Activated CD4-positive, alpha-beta memory T cell treated with anti-CD3 and anti-CD28 coated beads for 36 hours (primary cell): ENCODE measurements around the gene MARCHF7. TPM values are rescaled to one million over a fixed set of nuclear protein-coding genes. Genes with fewer than 3 reads are reported as not detected.
A peak's percentile ranks its signal among the peaks of the same experiment; 100 is the strongest.
"Not testable (repeated sequence)": the region's sequence is repeated elsewhere in the genome, so short reads cannot be mapped to it uniquely, and the experiment has no call there.

Experiments
- CTCF ChIA-PET: fragments of 350-600 bp; sonication (Branson Sonifier 250); formaldehyde crosslinking; loops from one replicate; lab custom pipeline; 2021; ENCODE audit warnings: antibody characterized with exemption, inconsistent platforms; lab: Charles Lee
- POLR2A ChIA-PET: fragments of 350-600 bp; sonication (Branson Sonifier 250); formaldehyde crosslinking; loops from one replicate; lab custom pipeline; 2021; ENCODE audit warnings: antibody characterized with exemption; lab: Charles Lee
- DNase-seq: peaks from one replicate; pipeline ENCODE4 v3.0.0-alpha.2; 2020
- H3K27ac Mint-ChIP-seq: one replicate; pipeline ENCODE4 v1.8.0; 2021; ENCODE audit warnings: mixed read lengths
- H3K27me3 Mint-ChIP-seq: one replicate; pipeline ENCODE4 v1.8.0; 2021; ENCODE audit warnings: mixed read lengths
- H3K36me3 Mint-ChIP-seq: one replicate; pipeline ENCODE4 v1.8.0; 2021; ENCODE audit warnings: mixed read lengths
- H3K4me1 Mint-ChIP-seq: one replicate; pipeline ENCODE4 v1.8.0; 2021; ENCODE audit warnings: low read depth, mixed read lengths
- H3K4me3 Mint-ChIP-seq: one replicate; pipeline ENCODE4 v1.8.0; 2021; ENCODE audit warnings: mild to moderate bottlenecking, mixed read lengths
- H3K9me3 Mint-ChIP-seq: one replicate; pipeline ENCODE4 v1.8.0; 2021; ENCODE audit warnings: mixed read lengths
- intact Hi-C: fragments of 100-400 bp; cut with micrococcal nuclease; formaldehyde crosslinking; loops from one replicate; pipeline ENCODE4 v1.15.1; 2023
- total RNA-seq, 2 experiments: library from RNA; stranded (reverse); gene quantifications; one replicate each; pipeline ENCODE4 v1.2.3, GENCODE V29; 2021

The MARCHF7 gene
- total RNA-seq, 2 experiments from 2014 or later: 84.0 to 86.7 TPM

DNA sequence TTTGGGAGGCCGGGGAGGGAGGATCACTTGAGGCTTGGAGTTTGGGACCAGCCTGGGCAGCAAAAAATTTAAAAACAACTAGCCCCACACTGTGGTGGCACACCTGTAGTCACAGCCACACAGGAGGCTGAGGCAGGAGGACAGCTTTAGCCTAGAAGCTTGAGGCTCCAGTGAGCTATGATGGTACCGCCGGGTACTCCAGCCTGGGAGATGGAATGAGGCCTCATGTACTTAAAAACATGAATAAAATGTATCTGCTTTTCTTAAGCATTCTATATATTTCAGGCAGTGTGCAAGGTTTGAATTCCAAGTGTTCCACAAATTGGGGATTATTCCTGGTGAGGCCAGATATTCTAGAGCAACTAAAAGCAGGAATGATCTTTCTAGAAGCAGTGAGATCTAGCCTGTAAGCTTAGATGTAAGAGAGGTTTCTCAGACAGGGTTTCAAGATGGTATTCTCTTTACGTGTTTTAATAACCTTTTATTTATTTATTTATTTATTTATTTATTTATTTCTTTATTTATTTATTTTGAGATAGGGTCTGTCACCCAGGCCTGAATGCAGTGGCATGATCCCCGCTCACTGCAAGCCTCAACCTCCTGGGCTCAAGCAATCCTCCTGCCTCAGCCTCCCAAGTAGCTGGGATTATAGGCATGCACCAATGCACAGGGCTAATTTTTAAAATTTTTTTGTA is 4.1 kb upstream of the MARCHF7 start:
- H3K4me3 Mint-ChIP-seq: no peak overlapping the region
- DNase-seq: no peak
- H3K9me3 Mint-ChIP-seq: no peaks in the 10 kb centered on the region
- ChIA-PET CTCF (interaction anchor here (0.7 kb wide), 1 partner anchor 216 kb away, joined by 3 read pairs; no protein-coding TSS in a partner anchor), POLR2A (no interaction called here)
- H3K4me1 Mint-ChIP-seq: peaks cover 11% of the 10 kb centered on the region
- intact Hi-C loops: no loop called here
- no peaks in the 10 kb centered on the region for H3K27me3 Mint-ChIP-seq
- peaks cover 11% of the 10 kb centered on the region for H3K36me3 Mint-ChIP-seq
- H3K27ac Mint-ChIP-seq: no peak overlapping the region

DNA sequence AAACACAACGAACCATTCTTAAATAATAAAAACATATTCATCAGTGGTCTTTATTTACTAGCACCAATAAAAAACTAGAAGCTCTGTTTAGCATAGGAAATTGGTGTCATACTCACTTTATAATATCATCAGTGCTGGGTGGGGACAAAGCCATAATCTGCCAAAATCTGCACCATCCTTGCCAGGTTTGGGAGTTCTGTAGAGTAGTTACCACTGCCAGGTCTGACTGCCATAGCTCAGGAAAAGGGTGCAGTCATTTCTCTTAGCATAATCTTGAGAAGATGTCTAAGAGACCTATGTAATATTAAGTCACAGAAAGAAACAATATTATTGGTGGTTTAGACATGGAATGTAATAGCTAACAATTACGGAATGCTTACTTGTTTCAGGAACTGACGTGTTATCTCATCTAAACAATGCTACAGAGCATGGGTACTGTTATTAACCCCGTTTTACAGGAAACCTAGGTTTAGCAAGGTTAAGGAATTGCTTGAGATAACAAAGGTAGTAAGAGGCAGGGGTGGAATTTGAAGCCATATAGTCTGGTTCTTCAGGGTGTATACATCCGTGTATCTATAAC is 1.6 kb upstream of the MARCHF7 start:
- intact Hi-C loops: loop anchor here (5.0 kb wide), 1 partner anchor 93 kb away; the partner anchor contains the start of gene BAZ2B
- ChIA-PET CTCF (no interaction called here), POLR2A (no interaction called here)
- H3K36me3 Mint-ChIP-seq: peaks cover 27% of the 10 kb centered on the region
- peaks cover 30% of the 10 kb centered on the region for H3K4me1 Mint-ChIP-seq
- H3K4me3 Mint-ChIP-seq: no peak overlapping the region
- H3K27me3 Mint-ChIP-seq: no peaks in the 10 kb centered on the region
- H3K9me3 Mint-ChIP-seq: no peaks in the 10 kb centered on the region
- no peak for DNase-seq
- peak overlapping the region; percentile 13 for H3K27ac Mint-ChIP-seq

DNA sequence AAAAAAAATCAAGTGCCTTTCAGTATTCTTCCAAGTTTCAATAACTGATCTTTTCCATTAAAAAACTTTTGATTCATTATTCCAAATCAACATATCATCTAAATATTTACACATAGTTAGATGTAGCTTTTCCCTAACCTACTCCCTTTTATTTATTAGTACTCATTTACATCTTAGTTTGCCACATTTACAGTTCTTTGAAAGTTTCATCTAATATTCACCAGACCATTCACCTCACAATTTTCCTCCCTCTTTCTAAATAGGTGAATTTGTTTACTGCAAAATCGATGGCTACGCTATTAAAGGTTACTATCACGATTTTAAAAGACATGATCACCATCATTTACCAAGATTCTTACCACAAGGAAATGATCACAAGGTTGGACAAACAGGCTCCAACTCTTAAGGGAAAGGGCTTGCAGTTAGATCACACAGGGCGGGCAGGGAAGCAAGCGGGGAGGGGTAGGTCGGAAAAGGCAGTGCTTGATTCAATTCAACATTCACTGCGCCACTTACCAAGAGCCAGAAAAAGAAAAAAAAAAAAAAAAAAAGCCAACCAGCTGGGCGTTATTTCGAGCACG is 654 bp upstream of the MARCHF7 start:
- ChIA-PET POLR2A (interaction anchor here (0.6 to 1.7 kb wide), 14 partner anchors 11 to 611 kb away, joined by 3 to 7 read pairs (median 3); partner anchors contain the start of gene LY75), CTCF (interaction anchor here (0.6 to 1.5 kb wide), 6 partner anchors 8 to 666 kb away, joined by 3 to 5 read pairs (median 3); no protein-coding TSS in a partner anchor)
- Mint-ChIP-seq H3K9me3 (no peaks in the 10 kb centered on the region), H3K4me3 (peak overlapping the region; percentile 94), H3K27ac (peak overlapping the region; percentile 92), H3K27me3 (no peaks in the 10 kb centered on the region), H3K4me1 (peaks cover 40% of the 10 kb centered on the region), H3K36me3 (peaks cover 33% of the 10 kb centered on the region)
- DNase-seq: no peak
- intact Hi-C loops: loop anchor here (1.0 to 5.0 kb wide), 7 partner anchors 45 to 425 kb away; partner anchors contain the start of genes BAZ2B, LY75 and WDSUB1

DNA sequence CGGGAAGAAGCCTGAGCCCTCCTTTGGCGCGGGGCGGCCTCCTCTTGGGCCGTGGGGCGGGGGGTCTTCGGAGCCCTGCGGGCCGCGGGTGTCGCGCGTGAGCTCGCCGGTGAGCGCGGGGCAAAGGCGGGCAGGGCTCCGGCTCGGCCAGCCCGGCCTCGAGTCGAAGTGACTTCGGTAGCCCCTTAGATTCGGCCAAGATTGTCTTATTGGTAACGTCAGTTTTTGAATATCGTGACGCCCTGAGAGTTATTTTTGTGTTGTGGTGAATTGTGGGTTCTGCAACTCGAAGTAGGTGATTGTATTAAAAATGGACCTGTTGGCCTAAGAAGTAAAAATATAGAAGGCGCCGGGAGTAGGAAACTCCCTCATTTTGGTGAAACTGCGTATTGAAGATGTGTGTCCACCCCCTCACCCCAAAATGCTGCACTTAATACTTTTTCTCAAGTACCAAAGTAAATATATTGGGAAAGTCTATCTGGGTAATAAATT is 669 bp downstream of the MARCHF7 start:
- Mint-ChIP-seq H3K9me3 (no peaks in the 10 kb centered on the region), H3K4me1 (peaks cover 47% of the 10 kb centered on the region), H3K36me3 (peaks cover 39% of the 10 kb centered on the region), H3K27ac (peak overlapping the region; percentile 100), H3K27me3 (no peaks in the 10 kb centered on the region), H3K4me3 (peak overlapping the region; percentile 100)
- CTCF ChIA-PET: interaction anchor here (1.2 to 1.5 kb wide), 3 partner anchors 9 to 17 kb away, joined by 3 to 5 read pairs (median 4); no protein-coding TSS in a partner anchor
- POLR2A ChIA-PET: interaction anchor here (0.6 to 1.7 kb wide), 5 partner anchors 10 to 197 kb away, joined by 3 to 7 read pairs (median 3); no protein-coding TSS in a partner anchor
- no peak for DNase-seq
- intact Hi-C loops: loop anchor here (1.0 to 5.0 kb wide), 7 partner anchors 43 to 427 kb away; partner anchors contain the start of genes BAZ2B, LY75 and WDSUB1

DNA sequence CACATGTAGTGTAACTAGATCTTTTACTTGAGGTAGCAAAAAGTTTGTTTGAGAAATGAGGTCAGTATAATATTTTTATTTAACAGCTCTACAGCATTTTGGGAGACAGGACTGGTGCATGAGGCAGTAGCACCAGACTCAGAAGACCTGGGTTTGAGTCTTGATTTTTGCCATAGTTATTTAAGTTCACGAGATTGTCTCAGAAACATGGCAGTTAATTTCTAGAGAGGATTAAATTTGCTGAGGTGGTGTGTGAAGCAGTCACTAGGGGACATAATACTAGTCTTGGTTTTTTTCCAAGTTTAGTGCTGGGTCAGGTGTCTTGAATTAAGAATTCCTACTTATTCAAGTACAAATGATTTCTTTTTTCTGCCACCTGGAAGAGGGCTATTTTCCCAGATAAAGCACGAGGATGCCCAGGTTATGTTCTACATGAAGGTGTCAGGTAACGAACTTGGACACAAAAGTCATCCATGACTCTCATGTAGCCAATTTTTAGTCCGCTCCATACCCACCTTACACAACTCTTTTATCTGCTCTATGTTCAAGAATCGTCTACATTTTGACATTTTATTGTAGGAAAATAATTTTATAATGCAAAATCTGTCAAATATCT is 1.4 kb downstream of the MARCHF7 start:
- POLR2A ChIA-PET: no interaction called here

DNA sequence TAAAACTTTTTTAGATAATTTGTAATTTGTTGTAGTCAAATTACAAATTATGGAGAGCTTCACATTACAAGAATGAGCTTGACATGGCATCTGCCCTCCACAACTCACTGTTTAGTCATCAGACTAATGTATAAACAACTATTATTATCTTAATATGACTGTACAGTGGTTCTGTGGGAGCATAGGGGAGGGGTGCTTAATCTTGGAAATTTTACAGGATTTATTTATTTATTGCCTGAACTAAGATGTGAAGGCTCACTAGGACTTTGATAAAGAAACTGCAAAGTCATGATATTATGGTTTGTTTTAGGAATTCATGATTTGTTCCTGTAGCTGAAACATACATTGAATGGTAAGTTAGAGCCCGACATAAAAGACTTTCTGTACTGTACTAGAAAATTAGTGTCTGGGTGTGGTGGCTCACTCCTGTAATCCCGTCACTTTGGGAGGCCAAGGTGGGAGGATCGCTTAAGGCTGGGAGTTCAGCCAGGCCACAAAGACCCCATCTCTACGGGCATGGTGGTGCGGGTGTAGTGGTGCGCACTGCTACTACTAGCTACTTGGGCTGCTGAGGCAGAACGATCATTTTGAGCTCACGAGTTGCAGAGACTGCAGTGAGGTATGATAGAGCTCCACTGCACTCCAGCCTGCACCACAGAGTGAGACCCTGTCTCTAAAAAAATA is 2.1 kb downstream of the MARCHF7 start:
- peak; percentile 16 for DNase-seq
- POLR2A ChIA-PET: no interaction called here
- H3K27me3 Mint-ChIP-seq: no peaks in the 10 kb centered on the region
- H3K36me3 Mint-ChIP-seq: peaks cover 45% of the 10 kb centered on the region
- peak overlapping the region; percentile 100 for H3K27ac Mint-ChIP-seq
- CTCF ChIA-PET: interaction anchor here (0.7 to 1.5 kb wide), 5 partner anchors 26 to 424 kb away, joined by 3 read pairs; no protein-coding TSS in a partner anchor
- intact Hi-C loops: loop anchor here (5.0 kb wide), 1 partner anchor 97 kb away; the partner anchor contains the start of gene BAZ2B
- H3K9me3 Mint-ChIP-seq: no peaks in the 10 kb centered on the region
- H3K4me3 Mint-ChIP-seq: peak overlapping the region; percentile 100
- peaks cover 55% of the 10 kb centered on the region for H3K4me1 Mint-ChIP-seq

More for the DNA sequence above, 1.4 kb downstream of the MARCHF7 start:
- intact Hi-C loops: loop anchor here (2.0 to 5.0 kb wide), 3 partner anchors 96 to 191 kb away; partner anchors contain the start of genes BAZ2B and LY75
- Mint-ChIP-seq H3K9me3 (no peaks in the 10 kb centered on the region), H3K27ac (peak overlapping the region; percentile 100), H3K36me3 (peaks cover 43% of the 10 kb centered on the region), H3K4me3 (peak overlapping the region; percentile 100), H3K27me3 (no peaks in the 10 kb centered on the region), H3K4me1 (peaks cover 52% of the 10 kb centered on the region)
- CTCF ChIA-PET: interaction anchor here (0.7 to 1.5 kb wide), 5 partner anchors 8 to 424 kb away, joined by 3 to 4 read pairs (median 3); no protein-coding TSS in a partner anchor
- no peak for DNase-seq

DNA sequence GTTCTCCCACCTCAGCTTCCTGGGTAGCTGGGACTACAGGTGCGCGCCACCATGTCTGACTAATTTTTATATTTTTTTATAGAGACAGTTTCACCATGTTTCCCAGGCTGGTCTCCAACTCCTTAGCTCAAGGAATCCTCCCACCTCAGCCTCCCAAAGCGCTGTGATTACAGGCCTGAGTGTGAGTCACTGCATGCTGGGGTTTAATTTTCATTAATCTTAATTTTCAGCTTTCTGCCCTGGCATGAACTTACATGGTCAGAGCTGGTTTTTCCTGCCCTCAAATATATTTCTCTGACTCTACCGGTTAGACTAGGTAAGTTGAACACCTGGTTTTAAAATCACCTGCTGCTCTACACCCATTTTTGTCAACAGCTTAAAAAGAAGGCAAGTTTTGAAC is 3.1 kb downstream of the MARCHF7 start:
- H3K4me1 Mint-ChIP-seq: peaks cover 63% of the 10 kb centered on the region
- peak overlapping the region; percentile 60 for H3K27ac Mint-ChIP-seq
- intact Hi-C loops: no loop called here
- ChIA-PET POLR2A (interaction anchor here (0.9 kb wide), 1 partner anchor 16 kb away, joined by 6 read pairs; no protein-coding TSS in a partner anchor), CTCF (interaction anchor here (1.4 kb wide), 1 partner anchor 40 kb away, joined by 3 read pairs; no protein-coding TSS in a partner anchor)
- peaks cover 52% of the 10 kb centered on the region for H3K36me3 Mint-ChIP-seq
- H3K9me3 Mint-ChIP-seq: no peaks in the 10 kb centered on the region
- no peak overlapping the region for H3K4me3 Mint-ChIP-seq
- no peaks in the 10 kb centered on the region for H3K27me3 Mint-ChIP-seq
- DNase-seq: no peak

DNA sequence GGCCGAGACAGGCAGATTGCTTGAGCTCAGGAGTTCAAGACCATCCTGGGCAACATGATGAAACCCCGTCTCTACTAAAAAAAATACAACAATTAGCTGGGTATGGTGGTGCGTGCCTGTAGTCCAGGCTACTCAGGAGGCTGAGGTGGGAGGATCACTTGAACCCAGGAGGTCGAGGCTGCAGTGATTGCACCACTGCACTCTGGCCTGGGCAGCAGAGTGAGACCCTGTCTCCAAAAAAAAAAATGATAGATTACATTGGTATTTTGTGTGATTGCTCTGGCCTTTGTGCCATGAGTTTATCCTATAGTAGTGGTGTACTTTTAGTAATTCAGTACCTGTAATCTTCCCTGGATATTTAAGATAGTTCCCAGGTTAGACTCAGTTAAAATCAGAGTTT is 4.1 kb downstream of the MARCHF7 start:
- POLR2A ChIA-PET: interaction anchor here (0.9 to 1.3 kb wide), 2 partner anchors 10 to 17 kb away, joined by 3 to 6 read pairs; no protein-coding TSS in a partner anchor
- H3K4me3 Mint-ChIP-seq, H3K27ac Mint-ChIP-seq, CTCF ChIA-PET, intact Hi-C loops, DNase-seq, H3K9me3 Mint-ChIP-seq, H3K27me3 Mint-ChIP-seq: not testable (repeated sequence)
- Mint-ChIP-seq H3K4me1 (peaks cover 65% of the 10 kb centered on the region), H3K36me3 (peaks cover 54% of the 10 kb centered on the region)

DNA sequence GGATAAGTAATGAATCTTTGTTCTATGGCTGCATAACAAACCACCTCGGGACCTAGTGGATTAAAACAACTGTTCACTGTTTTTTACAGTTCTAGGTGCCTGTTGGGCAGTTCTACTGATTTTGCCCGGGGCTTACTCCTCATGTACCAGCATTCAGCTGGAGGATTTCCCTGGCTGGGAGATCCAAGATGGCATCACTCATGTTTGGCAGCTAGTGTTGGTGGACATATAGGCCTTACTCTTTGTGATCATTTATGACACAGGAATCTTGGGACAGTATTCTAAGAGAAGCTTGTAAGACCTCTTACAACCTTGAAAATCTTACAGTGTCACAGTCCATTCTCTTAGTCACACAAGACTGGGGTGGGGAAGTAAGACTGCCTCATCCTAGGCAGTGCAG is 4.6 kb downstream of the MARCHF7 start:
- POLR2A ChIA-PET: interaction anchor here (1.3 kb wide), 1 partner anchor 11 kb away, joined by 3 read pairs; no protein-coding TSS in a partner anchor
- DNase-seq: no peak
- H3K9me3 Mint-ChIP-seq: no peaks in the 10 kb centered on the region
- H3K4me1 Mint-ChIP-seq: peaks cover 65% of the 10 kb centered on the region
- H3K27ac Mint-ChIP-seq: peak overlapping the region; percentile 30
- no peaks in the 10 kb centered on the region for H3K27me3 Mint-ChIP-seq
- peaks cover 54% of the 10 kb centered on the region for H3K36me3 Mint-ChIP-seq
- H3K4me3 Mint-ChIP-seq: no peak overlapping the region
- CTCF ChIA-PET: no interaction called here
- intact Hi-C loops: no loop called here

DNA sequence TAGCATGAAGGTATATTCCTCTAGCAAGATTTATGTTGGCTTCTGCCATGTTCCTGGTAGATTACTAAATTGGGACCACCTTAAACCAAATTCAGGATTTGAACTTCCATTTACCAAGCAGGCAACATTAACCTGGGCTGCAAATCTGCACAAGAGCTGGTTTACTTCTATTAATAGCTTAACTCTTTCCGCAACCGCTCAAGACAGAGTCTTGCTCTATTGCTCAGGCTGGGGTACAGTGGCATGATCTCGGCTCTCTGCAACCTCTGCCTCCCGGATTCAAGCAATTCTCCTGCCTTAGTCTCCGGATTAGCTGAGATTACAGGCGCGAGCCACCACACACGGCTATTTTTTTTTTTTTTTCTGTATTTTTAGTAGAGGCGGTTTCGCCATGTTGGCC is 8.4 kb downstream of the MARCHF7 start:
- Mint-ChIP-seq H3K27me3 (no peaks in the 10 kb centered on the region), H3K4me1 (peaks cover 81% of the 10 kb centered on the region), H3K27ac (no peak overlapping the region), H3K9me3 (peaks cover 11% of the 10 kb centered on the region), H3K36me3 (peaks cover 49% of the 10 kb centered on the region), H3K4me3 (no peak overlapping the region)
- intact Hi-C loops: no loop called here
- ChIA-PET POLR2A (no interaction called here), CTCF (interaction anchor here (0.7 to 1.2 kb wide), 2 partner anchors 9 to 301 kb away, joined by 3 read pairs; no protein-coding TSS in a partner anchor)
- DNase-seq: no peak
